Fibroblast of lung (primary cell): ENCODE results near the gene PRDM7. TPM values are rescaled to one million over a fixed set of nuclear protein-coding genes. Genes with fewer than 3 reads are reported as not detected.

Experiments used
- DNase-seq, 2 donors: peaks; one replicate each; pipeline versions ENCODE4 v3.0.0 to v3.0.0-alpha.2; 2010; ENCODE audit warnings: low read depth in 2 of 2
- H2AFZ ChIP-seq: 2 replicates; pipeline ENCODE4 v1.5.1; 2012; ENCODE audit warnings: low read length, control low read depth, inconsistent platforms
- H3K27ac ChIP-seq: 2 replicates; pipeline ENCODE4 v1.5.1; 2011; ENCODE audit warnings: low read length, control low read depth; ENCODE audit not compliant: insufficient read depth
- H3K27me3 ChIP-seq: 2 replicates; pipeline ENCODE4 v1.5.1; 2011; ENCODE audit warnings: mild to moderate bottlenecking, low read length; ENCODE audit not compliant: control insufficient read depth, insufficient read depth
- H3K36me3 ChIP-seq: 2 replicates; pipeline ENCODE4 v1.5.1; 2011; ENCODE audit warnings: low read length; ENCODE audit not compliant: control insufficient read depth, insufficient read depth
- H3K4me1 ChIP-seq: 2 replicates; pipeline ENCODE4 v1.5.1; 2011; ENCODE audit warnings: low read length; ENCODE audit not compliant: control insufficient read depth, insufficient read depth; ENCODE audit errors: extremely low read depth
- H3K4me2 ChIP-seq: 2 replicates; pipeline ENCODE4 v1.5.1; 2011; ENCODE audit warnings: low read length, control low read depth; ENCODE audit not compliant: insufficient read depth; ENCODE audit errors: extremely low read depth
- H3K4me3 ChIP-seq, 4 experiments: fragments of 200-600 bp in 1 of 4; sonication (generic) in 1 of 4; replicated peaks in 1 of 4; 2 replicates each; pipeline ENCODE4 v1.5.1; 2011 to 2016; ENCODE audit warnings: low read length in 4 of 4, low read depth in 3 of 4, mild to moderate bottlenecking in 3 of 4, control low read depth in 2 of 4, inconsistent platforms in 1 of 4, mixed read lengths in 1 of 4; ENCODE audit not compliant: insufficient read depth in 1 of 4; ENCODE audit errors: control extremely low read depth in 1 of 4
- H3K79me2 ChIP-seq: 2 replicates; pipeline ENCODE4 v1.5.1; 2012; ENCODE audit warnings: mild to moderate bottlenecking, low read length, inconsistent platforms; ENCODE audit not compliant: control insufficient read depth, insufficient read depth
- H3K9ac ChIP-seq: 2 replicates; pipeline ENCODE4 v1.5.1; 2011; ENCODE audit warnings: mild to moderate bottlenecking, low read length, control low read depth; ENCODE audit not compliant: insufficient read depth
- H3K9me3 ChIP-seq: 2 replicates; pipeline ENCODE4 v1.5.1; 2012; ENCODE audit warnings: low read depth, low read length; ENCODE audit not compliant: control insufficient read depth, insufficient read depth
- H4K20me1 ChIP-seq: 2 replicates; pipeline ENCODE4 v1.5.1; 2011; ENCODE audit warnings: low read length; ENCODE audit not compliant: control insufficient read depth, insufficient read depth; ENCODE audit errors: extremely low read depth
- CTCF ChIP-seq, 2 donors: IDR thresholded peaks in 1 of 2; conservative IDR thresholded peaks in 1 of 2; 1 replicate in 1 of 2; 2 replicates in 1 of 2; pipeline ENCODE4 v1.5.1; 2011 to 2012; ENCODE audit warnings: low read length in 2 of 2, control low read depth in 1 of 2, inconsistent platforms in 1 of 2, low read depth in 1 of 2, mild to moderate bottlenecking in 1 of 2
- EZH2 ChIP-seq: IDR thresholded peaks from 2 replicates; pipeline ENCODE4 v1.5.1; 2012; ENCODE audit warnings: low read length, control low read depth, mild to moderate bottlenecking; ENCODE audit errors: missing control alignments
- polyA plus RNA-seq, 2 donors: library from polyadenylated mRNA; depleted of rRNA in 1 of 2; stranded (reverse) in 1 of 2; unstranded in 1 of 2; fragments of >200 nt; gene quantifications; 2 replicates each; pipeline ENCODE4 v1.2.1, GENCODE V29; 2011 to 2012; ENCODE audit warnings: missing spikeins in 1 of 2
- total RNA-seq: library from RNA; depleted of rRNA; stranded (reverse); fragments of >200 nt; gene quantifications from 2 replicates; pipeline ENCODE4 v1.2.1, GENCODE V29; 2014

The PRDM7 gene
- total and polyA plus RNA-seq, 2 donors (not counting 1 experiment from before 2014, with no cell fraction given), result not detected

GRCh38 chr16:90055371-90055770 lies 21.8 kb downstream of the PRDM7 start:
- Histone ChIP-seq H3K27ac (no peak overlapping the region), H2AFZ (no peak overlapping the region), H3K36me3 (no peaks in the 10 kb centered on the region), H3K79me2 (no peaks in the 10 kb centered on the region), H3K9ac (no peak overlapping the region), H3K4me1 (no peaks in the 10 kb centered on the region), H3K27me3 (no peaks in the 10 kb centered on the region), H4K20me1 (no peaks in the 10 kb centered on the region), H3K4me3 (no peak overlapping the region), H3K9me3 (no peaks in the 10 kb centered on the region), H3K4me2 (no peak overlapping the region)
- TF ChIP-seq CTCF (conservative IDR thresholded peaks at IDR 0.05 in 1 of 2, IDR thresholded peaks at IDR 0.05 in 1 of 2; ENCODE audit: low read depth in 1 of 2, low read length in 2 of 2) (no peak), EZH2 (no peak)
- no peak for DNase-seq

GRCh38 chr16:90054554-90054953 lies 22.6 kb downstream of the PRDM7 start:
- H2AFZ ChIP-seq, result no peak overlapping the region
- H3K4me2 ChIP-seq, result no peak overlapping the region
- no peaks in the 10 kb centered on the region for H3K36me3 ChIP-seq
- no peaks in the 10 kb centered on the region for H4K20me1 ChIP-seq
- H3K9me3 ChIP-seq, result no peaks in the 10 kb centered on the region
- no peaks in the 10 kb centered on the region for H3K79me2 ChIP-seq
- no peak overlapping the region for H3K9ac ChIP-seq
- H3K4me1 ChIP-seq, result no peaks in the 10 kb centered on the region
- H3K27me3 ChIP-seq, result no peaks in the 10 kb centered on the region
- TF ChIP-seq EZH2, result no peak
- no peak for TF ChIP-seq CTCF (conservative IDR thresholded peaks at IDR 0.05 in 1 of 2, IDR thresholded peaks at IDR 0.05 in 1 of 2; ENCODE audit: low read depth in 1 of 2, low read length in 2 of 2)
- no peak overlapping the region for H3K27ac ChIP-seq
- no peak overlapping the region for H3K4me3 ChIP-seq
- DNase-seq, result no peak

- Histone ChIP-seq H3K9me3 (no peaks in the 10 kb centered on the region), H3K9ac (no peak overlapping the region), H3K79me2 (no peaks in the 10 kb centered on the region), H2AFZ (no peak overlapping the region), H3K4me3 (no peak overlapping the region), H3K27me3 (no peaks in the 10 kb centered on the region), H4K20me1 (no peaks in the 10 kb centered on the region), H3K4me1 (no peaks in the 10 kb centered on the region), H3K4me2 (no peak overlapping the region), H3K36me3 (no peaks in the 10 kb centered on the region), H3K27ac (no peak overlapping the region)
- no peak for DNase-seq
- TF ChIP-seq CTCF (conservative IDR thresholded peaks at IDR 0.05 in 1 of 2, IDR thresholded peaks at IDR 0.05 in 1 of 2; ENCODE audit: low read depth in 1 of 2, low read length in 2 of 2) (no peak), EZH2 (no peak)
Observed at GRCh38 chr16:90053902-90054500, 23.1 kb downstream of the PRDM7 start.
